ENCODE results near the gene HLA-F.
A peak's percentile ranks its signal among the peaks of the same experiment; 100 is the strongest.

The HLA-F gene

DNA sequence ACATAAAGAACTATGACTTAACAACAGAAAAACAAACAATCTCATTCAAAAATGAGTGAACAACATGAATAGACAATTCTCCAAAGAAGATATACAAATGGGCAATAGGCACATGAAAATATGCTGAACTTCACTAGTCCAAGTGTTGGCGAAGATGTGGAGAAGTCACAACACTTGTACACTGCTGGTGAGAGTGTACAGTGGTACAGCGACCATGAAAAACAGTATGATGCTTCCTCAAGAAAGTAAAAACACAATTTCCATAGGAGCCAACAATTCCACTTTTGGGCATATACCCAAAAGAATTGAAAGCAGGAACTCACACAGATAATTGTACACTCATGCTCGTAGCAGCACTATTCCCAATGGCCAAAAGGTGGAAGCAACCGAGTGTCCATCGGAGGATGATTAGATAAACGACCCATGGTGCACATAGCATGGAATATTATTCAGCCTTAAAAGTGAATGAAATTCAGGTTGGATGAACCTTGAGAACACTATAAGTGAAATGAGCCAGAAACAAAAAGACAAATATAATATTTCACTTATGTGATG is 6.6 kb downstream of the HLA-F start:
- no peak overlapping the region for H3K4me3 ChIP-seq
- H3K27ac ChIP-seq: no peak overlapping the region
- peak; percentile 11 for DNase-seq (ENCODE audit: low spot score)
- TF ChIP-seq, protein P1, sequence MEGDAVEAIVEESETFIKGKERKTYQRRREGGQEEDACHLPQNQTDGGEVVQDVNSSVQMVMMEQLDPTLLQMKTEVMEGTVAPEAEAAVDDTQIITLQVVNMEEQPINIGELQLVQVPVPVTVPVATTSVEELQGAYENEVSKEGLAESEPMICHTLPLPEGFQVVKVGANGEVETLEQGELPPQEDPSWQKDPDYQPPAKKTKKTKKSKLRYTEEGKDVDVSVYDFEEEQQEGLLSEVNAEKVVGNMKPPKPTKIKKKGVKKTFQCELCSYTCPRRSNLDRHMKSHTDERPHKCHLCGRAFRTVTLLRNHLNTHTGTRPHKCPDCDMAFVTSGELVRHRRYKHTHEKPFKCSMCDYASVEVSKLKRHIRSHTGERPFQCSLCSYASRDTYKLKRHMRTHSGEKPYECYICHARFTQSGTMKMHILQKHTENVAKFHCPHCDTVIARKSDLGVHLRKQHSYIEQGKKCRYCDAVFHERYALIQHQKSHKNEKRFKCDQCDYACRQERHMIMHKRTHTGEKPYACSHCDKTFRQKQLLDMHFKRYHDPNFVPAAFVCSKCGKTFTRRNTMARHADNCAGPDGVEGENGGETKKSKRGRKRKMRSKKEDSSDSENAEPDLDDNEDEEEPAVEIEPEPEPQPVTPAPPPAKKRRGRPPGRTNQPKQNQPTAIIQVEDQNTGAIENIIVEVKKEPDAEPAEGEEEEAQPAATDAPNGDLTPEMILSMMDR (IDR thresholded peaks at IDR 0.05): no peak

DNA sequence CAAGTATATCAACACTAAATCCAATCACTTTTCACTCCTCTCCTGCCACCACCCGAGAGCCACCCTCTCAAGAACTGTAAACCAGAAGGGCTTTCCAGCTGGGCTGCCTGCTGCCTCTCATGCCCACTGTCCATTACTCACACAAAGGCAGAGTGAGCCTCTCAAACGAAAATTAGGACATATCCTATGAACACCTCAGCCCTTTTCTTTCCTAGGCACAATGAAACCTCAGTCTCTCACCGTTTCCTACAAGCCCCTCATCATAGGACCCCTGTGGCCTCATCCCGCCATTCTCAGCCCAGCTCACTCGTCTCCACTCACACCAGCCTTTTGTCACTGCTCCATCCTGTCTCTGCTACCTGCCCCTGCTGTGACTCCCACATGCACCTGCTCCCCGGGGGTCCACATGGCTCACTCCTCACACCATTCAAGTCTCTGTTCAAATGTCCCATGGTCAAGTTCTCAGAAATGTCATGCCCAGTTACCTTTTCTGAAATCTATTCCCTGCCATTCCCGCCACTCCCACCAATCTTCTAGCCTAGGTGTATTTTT is 7.4 kb downstream of the HLA-F start:
- H3K27ac ChIP-seq: no peak overlapping the region
- DNase-seq (ENCODE audit: low spot score): peak; percentile 38
- H3K4me3 ChIP-seq: no peak overlapping the region
- TF ChIP-seq, protein P1 (IDR thresholded peaks at IDR 0.05): no peak

DNA sequence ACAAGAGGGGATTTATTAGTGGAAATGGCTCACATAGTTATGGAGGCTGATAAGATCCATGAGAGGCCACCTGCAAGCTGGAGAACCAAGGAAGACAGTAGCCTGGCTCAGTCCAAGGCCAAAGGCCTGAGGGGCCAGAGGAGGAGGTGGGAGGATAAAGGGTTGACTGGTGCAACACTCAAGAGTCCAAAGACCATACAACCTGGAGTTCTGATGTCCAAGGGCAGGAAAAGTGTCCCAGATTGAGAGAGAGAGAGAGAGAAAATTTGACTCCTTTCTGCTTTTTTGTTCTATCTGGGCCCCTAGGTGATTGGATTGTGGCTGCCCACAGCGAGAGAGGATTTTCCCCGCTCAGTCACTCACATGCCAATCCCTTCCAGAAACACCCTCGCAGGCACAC is 8.0 kb downstream of the HLA-F start:
- peak; percentile 40 for DNase-seq (ENCODE audit: low spot score)
- no peak overlapping the region for H3K27ac ChIP-seq
- H3K4me3 ChIP-seq: no peak overlapping the region
- TF ChIP-seq, protein P1 (IDR thresholded peaks at IDR 0.05): no peak

DNA sequence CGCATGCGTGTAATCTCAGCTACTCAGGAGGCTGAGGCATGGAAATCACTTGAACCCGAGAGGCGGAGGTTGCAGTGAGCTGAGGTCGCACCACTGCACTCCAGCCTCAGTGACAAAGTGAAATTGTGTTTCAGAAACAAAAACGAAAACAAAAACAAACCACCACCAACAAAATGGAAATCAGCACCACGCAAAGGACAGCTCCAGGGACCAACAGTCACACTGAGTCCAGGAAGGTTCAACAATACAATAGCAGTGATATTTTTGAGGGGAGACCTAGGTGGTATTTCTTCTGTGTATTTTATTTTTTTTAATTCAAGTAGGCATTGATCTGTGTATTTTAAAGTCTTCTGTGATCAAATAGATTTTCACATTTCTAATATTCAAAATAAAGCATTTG is 9.8 kb downstream of the HLA-F start:
- TF ChIP-seq, protein P1 (IDR thresholded peaks at IDR 0.05): no peak
- peak; percentile 21 for DNase-seq (ENCODE audit: low spot score)
- Histone ChIP-seq H3K27ac (no peak overlapping the region), H3K4me3 (no peak overlapping the region)

DNA sequence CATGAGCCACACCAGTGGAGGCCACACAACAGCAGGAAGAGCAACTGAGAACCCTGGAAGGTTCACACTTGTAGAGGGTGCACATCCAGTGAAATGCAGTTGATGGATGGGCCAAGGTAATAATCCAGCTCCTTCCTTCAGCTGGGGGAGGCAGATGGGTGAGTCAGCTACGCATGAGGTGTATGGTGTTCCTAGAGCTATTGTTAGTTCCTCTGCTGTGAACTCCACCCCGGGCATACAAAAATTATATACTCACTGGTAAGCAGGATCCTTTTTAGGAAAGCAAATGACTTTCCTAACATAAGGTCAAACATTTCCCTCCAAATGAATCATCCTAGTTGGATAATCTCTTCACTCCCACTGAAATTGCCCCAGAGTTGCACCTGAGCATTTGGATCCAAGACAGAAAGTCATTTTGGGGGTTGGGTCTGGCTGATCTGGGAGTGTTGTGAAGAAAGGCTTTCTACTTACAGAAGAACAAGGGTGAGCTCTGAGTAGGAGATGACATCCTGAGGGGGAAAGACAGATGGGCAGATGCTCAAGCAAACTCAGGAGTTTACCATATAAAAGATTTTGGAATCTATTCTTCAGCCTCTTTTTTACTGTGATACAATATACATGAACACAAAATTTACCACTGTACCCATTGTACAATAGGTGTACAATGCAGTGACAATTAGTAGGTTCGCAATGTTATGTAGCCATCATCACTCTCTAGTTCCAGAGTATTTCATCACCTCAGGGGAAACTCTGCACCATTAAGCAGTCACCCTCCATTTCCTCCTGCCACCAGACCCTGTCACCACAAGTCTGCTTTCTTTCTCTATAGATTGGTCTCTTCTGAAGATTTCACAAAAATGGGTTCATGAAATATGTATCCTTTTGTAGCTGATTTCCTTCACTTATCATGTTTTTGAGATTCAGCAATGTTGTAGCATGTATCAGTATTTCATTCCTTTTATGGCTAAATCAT is 11.1 kb downstream of the HLA-F start:
- Histone ChIP-seq H3K27ac (no peak overlapping the region), H3K4me3 (no peak overlapping the region)
- TF ChIP-seq, protein P1 (IDR thresholded peaks at IDR 0.05): no peak
- peak; percentile 17 for DNase-seq (ENCODE audit: low spot score)

DNA sequence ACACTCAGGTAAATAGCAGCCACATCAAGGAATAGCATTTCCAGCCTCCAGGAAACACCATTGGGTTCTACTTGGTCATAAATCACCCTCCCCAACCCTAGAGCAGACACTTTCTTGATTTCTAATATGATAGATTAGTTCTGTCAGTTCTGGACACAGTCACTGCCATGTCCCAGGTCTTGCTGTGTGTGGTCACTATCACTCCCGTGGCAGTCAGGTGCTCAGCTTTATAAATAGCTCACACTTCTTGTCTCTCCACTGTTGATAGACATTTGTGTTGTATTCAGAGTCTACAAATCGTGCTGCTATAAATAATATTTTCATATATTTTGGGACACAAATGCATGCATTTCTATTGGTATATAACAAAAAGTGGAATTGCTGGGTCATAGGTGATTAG is 13.3 kb downstream of the HLA-F start:
- H3K27ac ChIP-seq: no peak overlapping the region
- no peak for DNase-seq (ENCODE audit: low spot score)
- no peak overlapping the region for H3K4me3 ChIP-seq
- TF ChIP-seq, protein P1 (IDR thresholded peaks at IDR 0.05): no peak
